Measurements from ENCODE around the gene AMER2.
A peak's percentile ranks its signal among the peaks of the same experiment; 100 is the strongest.

Gene AMER2

DNA sequence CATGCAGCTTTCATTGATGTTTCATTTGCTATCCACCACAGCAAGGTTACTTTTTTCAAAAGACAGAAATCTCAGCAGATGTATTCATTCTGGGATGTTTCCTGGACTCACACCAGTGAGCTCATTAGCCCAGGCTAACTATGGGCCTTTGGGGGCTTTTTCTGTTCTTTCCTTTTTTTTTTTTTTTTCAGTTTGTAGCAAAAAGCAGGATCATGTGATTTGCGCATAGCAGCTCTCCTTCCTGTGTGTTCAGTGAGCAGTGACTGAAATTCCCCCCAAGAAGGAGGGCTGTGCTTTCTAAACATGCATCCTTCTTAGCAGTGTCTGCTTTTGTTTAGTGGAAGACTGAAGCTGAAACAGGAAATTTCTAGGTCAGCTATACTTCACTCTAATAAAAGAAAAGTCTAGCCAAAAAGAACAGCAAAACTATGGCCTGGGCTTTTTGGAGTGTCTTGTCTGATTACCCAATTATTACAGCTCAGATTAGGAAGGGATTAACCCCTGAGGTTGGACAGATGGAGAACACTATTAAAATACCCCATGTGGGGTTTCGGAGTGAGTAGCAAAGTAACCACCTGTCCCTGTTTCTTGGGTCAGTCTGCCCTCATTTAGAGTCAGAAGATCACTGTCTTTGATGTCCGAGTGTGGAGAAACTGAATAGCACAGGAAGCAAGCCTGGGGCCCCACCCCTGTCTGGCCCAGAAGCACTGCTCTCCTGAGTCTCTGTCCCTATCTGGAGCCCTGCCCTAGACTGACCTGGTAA lies 8.9 kb upstream of the AMER2 start:
- no peaks in the 10 kb centered on the region for H3K9me3 ChIP-seq (replicated peaks; ENCODE audit: low read length)
- no peaks in the 10 kb centered on the region for H3K36me3 ChIP-seq (ENCODE audit: insufficient read depth, low read length)
- no peak overlapping the region for H3K4me2 ChIP-seq (ENCODE audit: low read length)
- H3K4me1 ChIP-seq (ENCODE audit: control insufficient read depth, insufficient read depth, low read length), result no peaks in the 10 kb centered on the region
- H3K9ac ChIP-seq (ENCODE audit: low read depth, low read length), result no peak overlapping the region
- H3K4me3 ChIP-seq (ENCODE audit: low read length), result no peak overlapping the region
- peaks cover 37% of the 10 kb centered on the region for H3K27me3 ChIP-seq (ENCODE audit: control insufficient read depth, insufficient read depth, low read length)

DNA sequence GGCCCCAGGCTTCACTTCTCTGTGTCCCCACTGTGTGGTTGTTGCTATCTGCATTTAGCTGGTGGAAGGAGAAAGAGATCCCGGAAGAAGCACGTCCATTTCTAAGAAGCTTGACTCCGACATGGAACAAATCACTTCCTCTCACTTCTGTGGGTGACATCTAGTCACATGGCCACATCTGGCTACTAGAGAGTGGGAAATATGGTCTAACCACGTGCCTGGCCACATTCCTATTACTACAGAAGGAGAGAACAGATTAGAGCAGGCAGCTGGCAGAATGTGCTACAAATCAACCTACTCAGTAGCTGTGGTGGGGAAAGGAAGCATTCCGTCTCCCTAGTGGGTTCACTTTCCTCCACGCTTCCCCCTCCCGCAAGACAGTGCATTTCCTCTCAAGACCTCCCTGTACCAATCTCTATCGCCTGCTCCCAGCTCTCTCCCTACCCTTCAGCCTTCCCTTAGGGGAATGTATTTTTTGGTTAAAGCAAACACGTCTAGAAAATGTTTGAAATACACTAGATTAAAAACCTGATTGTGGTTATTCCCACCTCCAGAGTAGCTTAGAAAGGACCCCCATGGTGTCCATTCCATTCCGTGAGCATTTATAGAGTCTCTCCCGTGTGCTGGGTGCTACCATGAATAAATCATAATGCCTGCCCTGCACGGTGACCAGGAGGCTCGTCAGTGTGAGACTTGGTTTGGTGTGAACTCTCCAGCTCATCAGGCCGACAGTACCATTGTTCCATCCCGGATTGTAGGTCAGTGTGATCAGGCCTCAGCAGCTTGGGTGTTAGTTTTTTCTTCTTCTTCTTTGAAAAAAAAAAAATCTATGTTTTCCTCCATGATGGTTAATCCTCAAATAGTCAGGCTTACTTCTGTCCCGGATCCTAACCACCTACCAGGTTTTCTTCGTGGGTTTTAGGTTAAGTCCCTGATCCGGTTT lies 8.0 kb upstream of the AMER2 start:
- H3K27me3 ChIP-seq (ENCODE audit: control insufficient read depth, insufficient read depth, low read length), result peaks cover 38% of the 10 kb centered on the region
- H3K4me2 ChIP-seq (ENCODE audit: low read length), result no peak overlapping the region
- H3K36me3 ChIP-seq (ENCODE audit: insufficient read depth, low read length), result no peaks in the 10 kb centered on the region
- no peak overlapping the region for H3K4me3 ChIP-seq (ENCODE audit: low read length)
- no peaks in the 10 kb centered on the region for H3K4me1 ChIP-seq (ENCODE audit: control insufficient read depth, insufficient read depth, low read length)
- H3K9ac ChIP-seq (ENCODE audit: low read depth, low read length), result no peak overlapping the region
- no peaks in the 10 kb centered on the region for H3K9me3 ChIP-seq (replicated peaks; ENCODE audit: low read length)

DNA sequence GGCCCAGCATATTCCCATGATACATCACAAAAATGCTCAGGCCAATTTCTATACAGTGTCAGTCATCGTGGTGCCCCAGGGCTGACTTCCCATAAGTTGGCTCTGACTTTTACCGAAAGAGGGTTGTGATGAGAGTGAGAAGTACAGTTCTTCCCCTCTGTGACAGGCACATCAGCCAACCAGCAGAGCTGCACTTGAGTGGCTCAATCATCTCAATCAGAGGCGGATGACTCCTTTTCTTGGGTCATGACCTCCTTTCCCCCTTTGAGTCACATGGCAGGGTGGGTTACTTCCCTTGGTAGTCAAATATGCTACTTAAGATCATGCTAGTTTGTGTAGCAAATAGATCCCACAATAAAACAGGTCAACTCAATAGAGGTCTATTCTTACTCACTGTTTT lies 6.9 kb upstream of the AMER2 start:
- no peak overlapping the region for H3K9ac ChIP-seq (ENCODE audit: low read depth, low read length)
- no peak overlapping the region for H3K4me3 ChIP-seq (ENCODE audit: low read length)
- no peaks in the 10 kb centered on the region for H3K9me3 ChIP-seq (replicated peaks; ENCODE audit: low read length)
- H3K36me3 ChIP-seq (ENCODE audit: insufficient read depth, low read length), result no peaks in the 10 kb centered on the region
- no peaks in the 10 kb centered on the region for H3K4me1 ChIP-seq (ENCODE audit: control insufficient read depth, insufficient read depth, low read length)
- H3K4me2 ChIP-seq (ENCODE audit: low read length), result no peak overlapping the region
- peaks cover 38% of the 10 kb centered on the region for H3K27me3 ChIP-seq (ENCODE audit: control insufficient read depth, insufficient read depth, low read length)

DNA sequence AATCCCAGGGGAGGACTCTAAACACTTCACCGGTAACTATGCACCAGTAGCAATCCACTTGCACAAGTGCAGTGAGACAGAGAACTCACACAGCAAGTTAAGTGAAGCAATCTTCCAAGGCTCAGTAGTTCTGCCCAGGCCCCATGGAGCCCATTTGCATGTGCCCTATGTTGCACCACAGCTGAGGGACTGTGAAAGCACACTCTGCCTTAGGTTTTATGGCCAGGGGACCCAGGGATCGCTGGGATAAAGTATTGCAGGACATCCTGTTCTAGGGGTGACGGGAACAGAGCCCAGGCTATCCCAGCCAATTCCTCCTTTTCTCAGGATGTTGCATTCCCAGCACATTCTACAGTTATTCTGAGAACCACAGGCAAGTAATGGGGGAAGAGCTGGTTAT lies 6.0 kb upstream of the AMER2 start:
- Histone ChIP-seq H3K4me2 (ENCODE audit: low read length) (no peak overlapping the region), H3K9me3 (replicated peaks; ENCODE audit: low read length) (no peaks in the 10 kb centered on the region), H3K36me3 (ENCODE audit: insufficient read depth, low read length) (no peaks in the 10 kb centered on the region), H3K4me1 (ENCODE audit: control insufficient read depth, insufficient read depth, low read length) (no peaks in the 10 kb centered on the region), H3K9ac (ENCODE audit: low read depth, low read length) (no peak overlapping the region), H3K4me3 (ENCODE audit: low read length) (no peak overlapping the region), H3K27me3 (ENCODE audit: control insufficient read depth, insufficient read depth, low read length) (peaks cover 47% of the 10 kb centered on the region)

DNA sequence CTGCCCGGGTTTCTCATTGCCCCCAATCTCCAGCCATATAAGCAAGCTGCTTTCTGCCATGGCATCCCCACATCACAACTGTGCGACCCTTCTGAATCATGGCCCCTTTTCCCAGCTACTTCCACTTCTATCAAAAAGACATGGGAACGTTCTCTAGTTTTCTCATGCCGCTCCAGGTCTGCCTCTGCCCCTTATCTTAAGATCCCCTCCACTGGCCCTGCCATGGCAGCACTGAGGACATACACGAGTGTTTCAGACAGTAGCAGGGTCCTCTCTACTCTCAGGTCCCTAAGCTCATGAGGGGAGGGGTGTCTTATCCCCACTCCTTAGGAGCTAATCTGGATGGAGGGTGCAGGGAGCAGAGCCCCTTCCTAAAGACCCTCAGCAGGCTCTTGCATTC lies 5.5 kb upstream of the AMER2 start:
- Histone ChIP-seq H3K9ac (ENCODE audit: low read depth, low read length) (no peak overlapping the region), H3K4me3 (ENCODE audit: low read length) (no peak overlapping the region), H3K27me3 (ENCODE audit: control insufficient read depth, insufficient read depth, low read length) (peaks cover 51% of the 10 kb centered on the region), H3K9me3 (replicated peaks; ENCODE audit: low read length) (no peaks in the 10 kb centered on the region), H3K4me1 (ENCODE audit: control insufficient read depth, insufficient read depth, low read length) (no peaks in the 10 kb centered on the region), H3K4me2 (ENCODE audit: low read length) (no peak overlapping the region), H3K36me3 (ENCODE audit: insufficient read depth, low read length) (no peaks in the 10 kb centered on the region)

DNA sequence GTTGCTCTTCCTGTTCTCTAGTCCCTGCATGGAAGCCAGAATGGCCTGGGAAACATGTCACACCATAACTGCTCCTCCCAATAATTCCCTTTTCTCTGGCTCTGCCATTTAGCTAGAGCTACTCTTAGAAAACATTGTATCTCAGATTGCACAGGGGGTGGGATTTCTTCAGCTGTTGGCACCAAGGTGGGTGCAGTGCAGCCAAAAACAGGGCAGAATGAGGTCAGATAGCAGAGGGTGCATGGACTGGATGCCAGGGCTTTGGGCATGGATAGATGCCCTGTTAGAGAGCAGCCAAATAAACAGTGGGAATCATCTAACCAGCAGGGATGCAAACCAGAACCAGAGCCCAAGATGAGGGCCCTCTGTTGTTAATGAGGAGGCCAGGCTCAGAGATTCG lies 4.9 kb upstream of the AMER2 start:
- Histone ChIP-seq H3K9me3 (replicated peaks; ENCODE audit: low read length) (no peaks in the 10 kb centered on the region), H3K9ac (ENCODE audit: low read depth, low read length) (no peak overlapping the region), H3K4me3 (ENCODE audit: low read length) (no peak overlapping the region), H3K4me1 (ENCODE audit: control insufficient read depth, insufficient read depth, low read length) (no peaks in the 10 kb centered on the region), H3K27me3 (ENCODE audit: control insufficient read depth, insufficient read depth, low read length) (peaks cover 56% of the 10 kb centered on the region), H3K4me2 (ENCODE audit: low read length) (no peak overlapping the region), H3K36me3 (ENCODE audit: insufficient read depth, low read length) (no peaks in the 10 kb centered on the region)

DNA sequence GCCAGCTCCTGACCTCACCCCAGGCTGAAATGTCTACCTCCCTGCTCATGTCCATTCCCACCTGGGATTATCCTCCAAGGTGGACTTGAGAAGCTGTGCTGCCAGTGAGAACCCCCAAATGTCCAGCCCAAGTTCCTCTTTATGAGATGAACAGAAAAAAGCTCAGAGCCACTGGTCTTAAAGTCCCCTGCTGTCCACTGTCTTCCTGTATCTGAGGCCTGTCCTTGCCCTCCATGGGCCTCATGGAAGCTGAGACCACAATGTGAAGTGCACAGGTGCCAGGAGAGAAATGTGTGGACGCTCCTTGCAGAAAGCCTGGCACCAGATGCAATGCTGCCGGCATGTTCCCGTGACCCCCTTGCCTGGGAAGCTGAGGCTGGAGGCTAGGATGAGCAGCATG lies 3.3 kb upstream of the AMER2 start:
- no peaks in the 10 kb centered on the region for H3K4me1 ChIP-seq (ENCODE audit: control insufficient read depth, insufficient read depth, low read length)
- H3K4me3 ChIP-seq (ENCODE audit: low read length), result no peak overlapping the region
- peaks cover 71% of the 10 kb centered on the region for H3K27me3 ChIP-seq (ENCODE audit: control insufficient read depth, insufficient read depth, low read length)
- no peaks in the 10 kb centered on the region for H3K36me3 ChIP-seq (ENCODE audit: insufficient read depth, low read length)
- no peaks in the 10 kb centered on the region for H3K9me3 ChIP-seq (replicated peaks; ENCODE audit: low read length)
- H3K4me2 ChIP-seq (ENCODE audit: low read length), result no peak overlapping the region
- no peak overlapping the region for H3K9ac ChIP-seq (ENCODE audit: low read depth, low read length)

DNA sequence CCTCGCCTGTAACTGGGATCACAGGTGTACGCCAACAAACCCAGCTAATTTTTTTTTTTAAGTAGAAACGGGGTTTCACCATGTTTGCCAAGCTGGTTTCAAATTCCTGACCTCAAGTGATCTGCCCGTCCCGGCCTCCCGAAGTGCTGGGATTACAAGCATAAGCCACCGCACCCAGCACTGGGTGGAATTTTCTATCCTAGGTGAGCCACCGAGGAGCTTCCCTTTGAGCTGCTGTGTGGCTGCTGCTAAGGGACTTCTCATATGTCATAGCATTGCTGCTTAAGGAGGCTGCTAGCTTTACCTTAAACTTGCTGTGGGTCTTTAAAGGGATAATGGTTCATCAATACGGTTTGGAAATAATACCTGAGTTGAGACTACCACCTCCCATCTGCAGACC lies 2.9 kb upstream of the AMER2 start:
- peaks cover 75% of the 10 kb centered on the region for H3K27me3 ChIP-seq (ENCODE audit: control insufficient read depth, insufficient read depth, low read length)
- no peaks in the 10 kb centered on the region for H3K36me3 ChIP-seq (ENCODE audit: insufficient read depth, low read length)
- H3K9ac ChIP-seq (ENCODE audit: low read depth, low read length), result no peak overlapping the region
- no peak overlapping the region for H3K4me2 ChIP-seq (ENCODE audit: low read length)
- no peaks in the 10 kb centered on the region for H3K9me3 ChIP-seq (replicated peaks; ENCODE audit: low read length)
- H3K4me1 ChIP-seq (ENCODE audit: control insufficient read depth, insufficient read depth, low read length), result no peaks in the 10 kb centered on the region
- no peak overlapping the region for H3K4me3 ChIP-seq (ENCODE audit: low read length)

DNA sequence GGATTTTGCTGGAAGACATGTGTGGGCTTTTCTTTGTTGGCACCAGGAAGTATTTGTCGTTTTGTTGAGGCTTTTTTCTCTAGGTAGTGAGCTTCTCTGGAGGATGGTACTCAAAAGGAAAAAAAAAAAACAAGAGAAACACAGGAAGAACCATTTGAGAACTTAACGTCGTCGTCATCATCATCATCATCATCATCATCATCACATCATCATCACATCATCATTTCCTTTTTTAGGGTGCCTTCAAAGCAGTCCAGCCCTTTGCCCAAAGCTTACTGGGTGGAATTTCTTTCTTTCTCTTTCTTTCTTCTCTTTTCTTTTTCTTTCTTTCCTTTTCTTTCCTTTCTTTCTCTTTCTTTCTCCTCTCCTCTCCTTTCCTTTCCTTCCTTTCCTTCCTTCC lies 2.2 kb upstream of the AMER2 start:
- Histone ChIP-seq H3K9me3 (replicated peaks; ENCODE audit: low read length) (no peaks in the 10 kb centered on the region), H3K27me3 (ENCODE audit: control insufficient read depth, insufficient read depth, low read length) (peaks cover 76% of the 10 kb centered on the region), H3K9ac (ENCODE audit: low read depth, low read length) (no peak overlapping the region), H3K4me3 (ENCODE audit: low read length) (no peak overlapping the region), H3K4me2 (ENCODE audit: low read length) (no peak overlapping the region), H3K4me1 (ENCODE audit: control insufficient read depth, insufficient read depth, low read length) (no peaks in the 10 kb centered on the region), H3K36me3 (ENCODE audit: insufficient read depth, low read length) (no peaks in the 10 kb centered on the region)

DNA sequence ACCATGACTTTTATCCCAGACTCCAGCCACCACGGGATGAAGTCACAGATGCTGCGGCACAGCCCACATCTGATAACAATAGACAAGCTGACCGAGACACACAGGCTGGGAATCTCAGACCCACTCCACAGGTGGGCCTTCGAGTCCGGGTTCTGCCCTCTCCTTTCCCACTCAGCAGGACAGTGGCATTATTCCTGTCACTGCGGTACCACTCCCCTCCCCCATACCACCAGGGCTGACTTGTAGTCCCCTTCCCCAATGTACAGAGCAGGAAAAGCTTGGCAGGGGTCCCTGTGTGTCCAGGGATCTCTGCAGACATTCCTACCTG lies 179 bp upstream of the AMER2 start:
- Histone ChIP-seq H3K36me3 (ENCODE audit: insufficient read depth, low read length) (no peaks in the 10 kb centered on the region), H3K4me1 (ENCODE audit: control insufficient read depth, insufficient read depth, low read length) (no peaks in the 10 kb centered on the region), H3K27me3 (ENCODE audit: control insufficient read depth, insufficient read depth, low read length) (peaks cover 89% of the 10 kb centered on the region), H3K4me2 (ENCODE audit: low read length) (no peak overlapping the region), H3K9ac (ENCODE audit: low read depth, low read length) (no peak overlapping the region), H3K9me3 (replicated peaks; ENCODE audit: low read length) (no peaks in the 10 kb centered on the region), H3K4me3 (ENCODE audit: low read length) (no peak overlapping the region)

DNA sequence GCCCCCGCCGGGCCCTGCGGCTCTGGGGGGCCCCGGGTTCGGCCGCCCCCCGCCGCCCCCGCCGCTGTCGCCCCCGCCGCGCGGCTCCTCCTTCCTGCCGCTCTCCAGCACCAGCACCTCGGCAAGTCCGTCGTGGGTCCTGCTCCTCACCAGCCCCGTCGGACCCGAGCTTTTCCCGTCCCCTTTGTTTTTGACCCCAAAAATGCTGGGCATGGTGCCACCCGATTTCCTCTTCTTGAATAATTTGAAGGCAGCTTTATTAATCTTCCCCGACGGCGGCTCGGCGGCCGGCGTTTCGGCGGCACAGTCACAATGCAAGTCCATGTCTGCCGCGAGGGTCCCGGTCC lies 945 bp downstream of the AMER2 start:
- H3K27me3 ChIP-seq (ENCODE audit: control insufficient read depth, insufficient read depth, low read length), result peaks cover 84% of the 10 kb centered on the region
- no peaks in the 10 kb centered on the region for H3K36me3 ChIP-seq (ENCODE audit: insufficient read depth, low read length)
- peak overlapping the region; percentile 71 for H3K4me2 ChIP-seq (ENCODE audit: low read length)
- H3K9me3 ChIP-seq (replicated peaks; ENCODE audit: low read length), result no peaks in the 10 kb centered on the region
- H3K4me1 ChIP-seq (ENCODE audit: control insufficient read depth, insufficient read depth, low read length), result no peaks in the 10 kb centered on the region
- H3K9ac ChIP-seq (ENCODE audit: low read depth, low read length), result no peak overlapping the region
- H3K4me3 ChIP-seq (ENCODE audit: low read length), result peak overlapping the region; percentile 49

Measured in skeletal muscle satellite cell (primary cell).